CD4-positive, alpha-beta T cell treated with Interleukin-10 for 1 hour (primary cell): ENCODE measurements around the gene PLEKHG4B.
"Not testable (repeated sequence)": the region's sequence is repeated elsewhere in the genome, so short reads cannot be mapped to it uniquely, and the experiment has no call there.

ENCODE experiments used
- DNase-seq: peaks from one replicate; pipeline ENCODE4 v3.0.0-alpha.2; 2020

PLEKHG4B gene

GRCh38 chr5:159448-160172 is 67.6 kb downstream of the PLEKHG4B start:
- no peak for DNase-seq

- no peak for DNase-seq
Measured at GRCh38 chr5:160173-160510, 68.2 kb downstream of the PLEKHG4B start.

GRCh38 chr5:160921-161802 is 69.2 kb downstream of the PLEKHG4B start:
- DNase-seq, result no peak

GRCh38 chr5:161803-162110 is 69.8 kb downstream of the PLEKHG4B start:
- no peak for DNase-seq

GRCh38 chr5:162190-162564 is 70.2 kb downstream of the PLEKHG4B start:
- DNase-seq, result no peak

- DNase-seq, result no peak
Measured at GRCh38 chr5:162565-163337, 70.8 kb downstream of the PLEKHG4B start.

GRCh38 chr5:163338-163620 is 71.3 kb downstream of the PLEKHG4B start:
- no peak for DNase-seq

- no peak for DNase-seq
Measured at GRCh38 chr5:163841-164240, 71.9 kb downstream of the PLEKHG4B start.

- DNase-seq, result no peak
Measured at GRCh38 chr5:164244-164643, 72.3 kb downstream of the PLEKHG4B start.

GRCh38 chr5:164783-165182 is 72.8 kb downstream of the PLEKHG4B start:
- not testable (repeated sequence) for DNase-seq

GRCh38 chr5:166441-167372 is 74.7 kb downstream of the PLEKHG4B start:
- no peak for DNase-seq

GRCh38 chr5:167511-167910 is 75.5 kb downstream of the PLEKHG4B start:
- DNase-seq, result no peak

GRCh38 chr5:167982-168660 is 76.2 kb downstream of the PLEKHG4B start:
- DNase-seq, result no peak

GRCh38 chr5:169071-169727 is 77.2 kb downstream of the PLEKHG4B start:
- no peak for DNase-seq

- DNase-seq, result no peak
Measured at GRCh38 chr5:169728-170094, 77.7 kb downstream of the PLEKHG4B start.

- DNase-seq, result no peak
Measured at GRCh38 chr5:170971-171800, 79.2 kb downstream of the PLEKHG4B start.

GRCh38 chr5:171801-172331 is 79.9 kb downstream of the PLEKHG4B start:
- DNase-seq, result no peak

- no peak for DNase-seq
Measured at GRCh38 chr5:172421-172820, 80.5 kb downstream of the PLEKHG4B start.

GRCh38 chr5:172841-173251 is 80.9 kb downstream of the PLEKHG4B start:
- no peak for DNase-seq
